Inflammatory macrophage (primary cell): Measurements from ENCODE around the gene OR1F1.
"Not testable (repeated sequence)": the region's sequence is repeated elsewhere in the genome, so short reads cannot be mapped to it uniquely, and the experiment has no call there.

Source experiments
- DNase-seq, 2 donors: peaks; one replicate each; pipeline ENCODE4 v3.0.0-alpha.2; 2020 to 2022

Gene OR1F1

GRCh38 chr16:3198334-3199072 is 10.5 kb downstream of the OR1F1 start:
- DNase-seq = no peak

GRCh38 chr16:3202903-3203539 is 15.0 kb downstream of the OR1F1 start:
- no peak for DNase-seq

- DNase-seq = not testable (repeated sequence)
Observed at GRCh38 chr16:3205939-3206338, 17.9 kb downstream of the OR1F1 start.

GRCh38 chr16:3207086-3207953 is 19.3 kb downstream of the OR1F1 start:
- DNase-seq = no peak

GRCh38 chr16:3212006-3212405 is 24.0 kb downstream of the OR1F1 start:
- DNase-seq = no peak

GRCh38 chr16:3212567-3212966 is 24.6 kb downstream of the OR1F1 start:
- DNase-seq = no peak

GRCh38 chr16:3214904-3215600 is 27.0 kb downstream of the OR1F1 start:
- no peak for DNase-seq

GRCh38 chr16:3215601-3216262 is 27.7 kb downstream of the OR1F1 start:
- no peak for DNase-seq

GRCh38 chr16:3216263-3216640 is 28.2 kb downstream of the OR1F1 start:
- DNase-seq = no peak

GRCh38 chr16:3220839-3221238 is 32.8 kb downstream of the OR1F1 start:
- DNase-seq = no peak

GRCh38 chr16:3223913-3224515 is 36.0 kb downstream of the OR1F1 start:
- no peak for DNase-seq

GRCh38 chr16:3234543-3234856 is 46.5 kb downstream of the OR1F1 start:
- DNase-seq = peak in 1 of 2 donors; percentile 21

GRCh38 chr16:3234857-3235561 is 47.0 kb downstream of the OR1F1 start, which contains the start of gene ZNF200:
TSS of gene ZNF200 (minus strand) at chr16:3235158. CDS start at chr16:3233755, 1,403 bp downstream.
- peak; percentile 90 to 97 for DNase-seq

GRCh38 chr16:3235856-3236669 is 48.1 kb downstream of the OR1F1 start:
- peak; percentile 81 to 86 for DNase-seq

GRCh38 chr16:3241761-3242160 is 53.8 kb downstream of the OR1F1 start:
- no peak for DNase-seq

GRCh38 chr16:3242709-3243108 is 54.7 kb downstream of the OR1F1 start:
- peak; percentile 78 to 87 for DNase-seq

GRCh38 chr16:3243882-3244281 is 55.9 kb downstream of the OR1F1 start:
- DNase-seq = no peak

- DNase-seq = no peak
Observed at GRCh38 chr16:3246002-3246401, 58.0 kb downstream of the OR1F1 start.

GRCh38 chr16:3246876-3247275 is 58.9 kb downstream of the OR1F1 start:
- peak in 1 of 2 donors; percentile 34 for DNase-seq

GRCh38 chr16:3248596-3248995 is 60.6 kb downstream of the OR1F1 start:
- DNase-seq = no peak
